ENCODE data around the gene FHIT.

FHIT gene

DNA sequence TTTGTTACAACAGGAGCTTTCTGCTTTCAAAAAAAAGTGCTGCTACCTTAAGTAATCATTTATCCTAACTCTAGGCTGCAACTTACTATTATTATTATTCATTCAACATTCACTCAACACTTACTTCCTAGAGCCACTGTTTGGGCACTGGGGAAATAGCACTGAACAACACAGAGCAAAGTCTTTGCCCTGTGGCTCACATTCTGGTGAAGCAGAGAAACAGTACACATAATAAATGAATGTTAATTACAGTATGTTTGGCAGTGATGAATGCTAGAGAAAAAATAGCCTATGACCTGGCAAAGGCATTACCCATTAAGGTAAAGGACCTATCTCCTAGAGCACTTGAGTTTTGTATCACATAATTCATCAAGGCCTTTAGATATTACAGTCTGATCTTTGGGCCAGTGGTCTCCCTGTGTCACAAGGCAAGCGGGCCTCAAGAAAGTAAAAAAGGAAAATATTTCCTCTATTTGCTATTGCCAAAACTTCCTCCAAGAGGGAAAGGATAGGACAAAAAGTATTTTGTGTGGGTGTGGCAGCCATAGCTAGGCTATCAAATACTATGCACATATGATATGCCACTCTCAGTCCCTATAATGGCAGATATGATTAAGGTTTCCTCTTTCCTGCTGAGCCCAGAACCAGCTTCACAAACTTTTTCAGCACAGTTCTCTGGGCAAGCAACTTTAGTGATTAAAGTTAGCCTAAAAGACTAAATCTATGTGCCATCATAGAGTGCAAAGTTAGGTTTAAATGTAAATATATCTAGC is 142.8 kb downstream of the FHIT start:
- no peak for DNase-seq (ENCODE audit: insufficient read length)
- FAIRE-seq, result no peak
- TF ChIP-seq TAF1 (IDR thresholded peaks at IDR 0.05; ENCODE audit: borderline replicate concordance, low read depth, low read length), result no peak
- no peak for TF ChIP-seq POLR2AphosphoS5 (IDR thresholded peaks at IDR 0.05; ENCODE audit: low read depth, low read length)
- no peak for TF ChIP-seq POLR2A (IDR thresholded peaks at IDR 0.05; ENCODE audit: low read depth, low read length)

DNA sequence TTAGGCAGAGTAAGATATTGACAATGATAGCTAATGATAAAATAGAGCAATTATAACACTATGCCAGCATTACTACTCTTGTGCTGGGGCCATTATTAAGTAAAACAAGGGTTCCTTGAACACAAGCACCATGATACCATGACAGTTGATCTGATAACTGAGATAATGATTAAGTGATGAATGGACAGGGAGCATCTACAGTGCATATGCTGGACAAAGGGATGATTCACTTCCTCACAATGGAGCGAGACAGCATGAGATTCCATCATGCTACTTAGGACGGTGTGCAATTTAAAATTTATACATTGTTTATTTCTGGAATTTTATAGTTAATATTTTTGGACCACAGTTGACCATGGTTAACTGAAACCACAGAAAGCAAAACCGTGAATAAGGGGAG is 156.6 kb downstream of the FHIT start:
- FAIRE-seq, result no peak
- TF ChIP-seq TAF1 (IDR thresholded peaks at IDR 0.05; ENCODE audit: borderline replicate concordance, low read depth, low read length) (no peak), POLR2A (IDR thresholded peaks at IDR 0.05; ENCODE audit: low read depth, low read length) (no peak), POLR2AphosphoS5 (IDR thresholded peaks at IDR 0.05; ENCODE audit: low read depth, low read length) (no peak)

DNA sequence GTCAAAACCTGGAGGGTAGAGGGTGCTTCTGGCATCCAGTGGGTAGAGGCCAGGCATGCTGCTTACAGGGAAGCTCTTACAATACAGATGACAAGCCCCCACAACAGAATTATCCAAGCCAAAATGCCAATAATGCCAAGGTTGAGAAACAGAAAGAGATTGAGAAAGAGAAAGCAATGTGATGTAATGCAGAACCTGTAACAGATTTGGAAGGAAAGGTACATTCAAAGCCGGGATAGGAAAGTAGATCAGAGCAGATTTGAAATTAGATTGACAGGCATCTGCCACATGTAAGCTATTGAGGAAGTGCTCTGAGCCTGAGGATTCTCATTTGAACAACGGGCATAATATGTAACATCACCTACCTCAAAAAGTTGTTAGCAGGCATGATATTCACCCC is 157.9 kb downstream of the FHIT start:
- DNase-seq (ENCODE audit: insufficient read length) (no peak), FAIRE-seq (no peak)
- TF ChIP-seq POLR2A (IDR thresholded peaks at IDR 0.05; ENCODE audit: low read depth, low read length), result no peak
- TF ChIP-seq POLR2AphosphoS5 (IDR thresholded peaks at IDR 0.05; ENCODE audit: low read depth, low read length), result no peak
- no peak for TF ChIP-seq TAF1 (IDR thresholded peaks at IDR 0.05; ENCODE audit: borderline replicate concordance, low read depth, low read length)

More for the DNA sequence above, 156.6 kb downstream of the FHIT start:
- DNase-seq (ENCODE audit: insufficient read length), result no peak

DNA sequence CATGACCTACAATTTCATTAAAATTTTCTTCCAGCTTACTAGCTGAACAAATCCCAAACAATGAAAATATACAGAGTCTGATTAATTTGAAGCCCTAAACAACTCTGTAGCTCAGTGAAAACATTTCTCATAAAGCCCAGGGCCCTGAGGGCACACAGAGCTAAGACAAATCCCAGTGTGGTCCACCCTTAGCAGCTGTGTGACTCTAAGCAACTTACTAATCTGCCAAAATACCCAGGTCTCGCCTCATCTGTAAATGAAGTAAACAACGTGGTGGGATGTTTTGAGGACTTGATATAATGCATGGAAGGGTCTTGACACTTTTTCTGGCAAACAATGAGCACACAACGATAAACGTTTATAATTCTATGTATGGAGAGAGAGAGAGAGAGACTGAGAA is 158.4 kb downstream of the FHIT start:
- no peak for FAIRE-seq
- TF ChIP-seq POLR2A (IDR thresholded peaks at IDR 0.05; ENCODE audit: low read depth, low read length), result no peak
- TF ChIP-seq TAF1 (IDR thresholded peaks at IDR 0.05; ENCODE audit: borderline replicate concordance, low read depth, low read length), result no peak
- no peak for TF ChIP-seq POLR2AphosphoS5 (IDR thresholded peaks at IDR 0.05; ENCODE audit: low read depth, low read length)
- DNase-seq (ENCODE audit: insufficient read length), result no peak

DNA sequence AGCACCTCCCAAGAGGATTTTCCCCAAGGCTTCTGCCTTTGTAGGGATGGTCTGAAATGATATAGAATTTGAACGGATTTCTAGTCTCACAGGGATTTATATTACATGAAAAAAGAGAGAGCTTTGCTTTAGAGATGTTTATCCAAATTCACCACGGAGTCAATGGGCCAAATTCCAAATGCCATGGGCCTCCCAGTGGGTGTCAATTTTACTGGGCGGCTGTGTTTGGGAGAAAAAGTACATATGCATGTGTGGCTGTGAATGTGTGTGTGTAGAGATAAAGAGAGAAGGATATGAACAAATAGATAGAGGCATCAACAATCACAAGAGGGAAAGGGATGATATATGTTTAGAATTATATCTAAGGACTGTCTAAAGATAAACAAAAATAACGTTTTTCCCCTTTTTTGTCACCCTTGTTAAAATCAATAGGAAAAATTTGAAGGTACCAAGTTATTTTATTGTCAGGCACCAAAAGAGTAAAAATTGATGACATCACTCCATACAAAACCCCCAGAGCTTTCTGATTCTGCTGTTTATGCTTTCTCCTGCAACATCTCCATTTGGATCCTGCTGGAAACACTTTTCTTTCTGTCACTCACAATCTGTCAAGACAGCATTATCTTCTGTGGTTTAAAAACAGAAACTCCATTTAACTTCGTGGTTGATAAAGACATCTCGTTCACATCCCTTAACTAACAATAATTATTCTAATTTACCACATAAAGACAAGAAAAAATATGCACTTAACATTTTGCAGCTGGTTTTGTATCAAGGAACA is 160.7 kb downstream of the FHIT start:
- no peak for DNase-seq (ENCODE audit: insufficient read length)
- TF ChIP-seq TAF1 (IDR thresholded peaks at IDR 0.05; ENCODE audit: borderline replicate concordance, low read depth, low read length) (no peak), POLR2AphosphoS5 (IDR thresholded peaks at IDR 0.05; ENCODE audit: low read depth, low read length) (no peak), POLR2A (IDR thresholded peaks at IDR 0.05; ENCODE audit: low read depth, low read length) (no peak)

DNA sequence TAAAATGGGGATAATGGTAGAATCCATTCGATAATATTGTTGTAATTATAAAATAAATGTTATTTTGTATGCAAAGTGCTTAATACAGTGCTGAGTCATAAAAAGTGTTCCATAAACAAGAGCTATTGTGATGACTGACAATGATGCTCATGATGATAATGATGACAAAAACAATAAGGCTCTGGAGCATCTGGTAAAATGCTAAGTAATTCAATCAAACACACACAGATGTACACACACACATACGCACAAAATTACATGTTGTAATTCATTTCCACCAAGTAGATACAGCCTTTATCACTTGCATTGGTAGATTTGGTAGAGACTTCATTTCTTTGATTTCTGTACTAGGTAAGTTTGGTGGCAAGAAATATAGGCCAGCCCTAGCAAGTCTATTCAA is 163.8 kb downstream of the FHIT start:
- FAIRE-seq (no peak), DNase-seq (ENCODE audit: insufficient read length) (no peak)
- TF ChIP-seq POLR2A (IDR thresholded peaks at IDR 0.05; ENCODE audit: low read depth, low read length) (no peak), POLR2AphosphoS5 (IDR thresholded peaks at IDR 0.05; ENCODE audit: low read depth, low read length) (no peak), TAF1 (IDR thresholded peaks at IDR 0.05; ENCODE audit: borderline replicate concordance, low read depth, low read length) (no peak)

More for the DNA sequence above, 160.7 kb downstream of the FHIT start:
- FAIRE-seq, result no peak

DNA sequence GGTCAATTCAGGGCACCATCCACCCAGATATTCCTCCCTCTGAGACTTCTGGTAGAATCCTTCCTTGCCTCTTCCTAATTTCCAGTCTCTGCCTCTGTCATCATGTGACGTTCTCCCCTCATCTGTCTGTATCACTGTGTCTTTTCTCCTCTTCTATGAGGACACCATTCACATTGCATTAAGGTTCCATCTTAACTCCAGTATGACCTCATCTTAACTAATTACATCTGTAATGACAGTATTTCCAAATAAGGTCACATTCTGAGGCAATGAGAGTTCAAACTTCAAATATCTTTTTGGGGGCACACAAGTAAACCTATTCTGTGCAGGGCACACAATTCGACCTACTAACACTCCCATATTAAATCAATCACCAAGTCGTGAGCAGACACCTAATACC is 169.7 kb downstream of the FHIT start:
- FAIRE-seq (no peak), DNase-seq (ENCODE audit: insufficient read length) (no peak)
- TF ChIP-seq POLR2AphosphoS5 (IDR thresholded peaks at IDR 0.05; ENCODE audit: low read depth, low read length), result no peak
- TF ChIP-seq POLR2A (IDR thresholded peaks at IDR 0.05; ENCODE audit: low read depth, low read length), result no peak
- no peak for TF ChIP-seq TAF1 (IDR thresholded peaks at IDR 0.05; ENCODE audit: borderline replicate concordance, low read depth, low read length)

DNA sequence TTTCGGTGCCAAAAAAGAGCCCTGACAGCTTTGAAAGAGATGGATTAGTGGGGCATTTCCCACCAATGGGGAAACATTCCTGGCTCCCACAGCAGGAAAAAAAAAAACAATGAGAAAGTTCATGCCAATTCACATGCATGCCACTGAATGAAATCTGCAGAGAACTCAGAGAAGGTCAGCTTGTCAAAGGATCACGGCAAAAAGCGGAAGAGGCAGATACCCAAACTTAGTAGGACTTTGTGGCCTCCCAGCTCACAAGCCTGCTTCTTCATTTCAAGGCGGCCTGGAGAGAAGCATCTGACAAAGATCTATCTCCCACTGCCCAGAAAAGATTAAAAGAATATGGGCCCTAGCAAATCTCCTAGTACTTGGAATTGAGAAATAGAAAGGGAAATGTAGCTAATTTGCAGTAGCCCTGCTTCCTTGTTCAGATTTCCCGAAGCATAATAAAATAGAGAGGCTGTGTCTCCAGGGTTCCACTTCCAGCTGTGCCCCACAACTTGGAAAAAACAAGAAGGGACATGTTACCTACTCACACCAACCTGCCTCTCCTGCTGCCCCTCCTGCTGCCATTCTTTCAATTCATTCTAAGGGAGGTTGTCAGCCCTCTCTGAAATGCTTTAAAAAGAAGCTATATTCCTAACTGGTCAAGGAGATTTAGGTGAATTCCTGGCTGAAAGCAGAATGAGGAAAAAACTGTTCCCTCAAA is 170.4 kb downstream of the FHIT start:
- no peak for FAIRE-seq
- no peak for DNase-seq (ENCODE audit: insufficient read length)
- TF ChIP-seq TAF1 (IDR thresholded peaks at IDR 0.05; ENCODE audit: borderline replicate concordance, low read depth, low read length) (no peak), POLR2A (IDR thresholded peaks at IDR 0.05; ENCODE audit: low read depth, low read length) (no peak), POLR2AphosphoS5 (IDR thresholded peaks at IDR 0.05; ENCODE audit: low read depth, low read length) (no peak)

DNA sequence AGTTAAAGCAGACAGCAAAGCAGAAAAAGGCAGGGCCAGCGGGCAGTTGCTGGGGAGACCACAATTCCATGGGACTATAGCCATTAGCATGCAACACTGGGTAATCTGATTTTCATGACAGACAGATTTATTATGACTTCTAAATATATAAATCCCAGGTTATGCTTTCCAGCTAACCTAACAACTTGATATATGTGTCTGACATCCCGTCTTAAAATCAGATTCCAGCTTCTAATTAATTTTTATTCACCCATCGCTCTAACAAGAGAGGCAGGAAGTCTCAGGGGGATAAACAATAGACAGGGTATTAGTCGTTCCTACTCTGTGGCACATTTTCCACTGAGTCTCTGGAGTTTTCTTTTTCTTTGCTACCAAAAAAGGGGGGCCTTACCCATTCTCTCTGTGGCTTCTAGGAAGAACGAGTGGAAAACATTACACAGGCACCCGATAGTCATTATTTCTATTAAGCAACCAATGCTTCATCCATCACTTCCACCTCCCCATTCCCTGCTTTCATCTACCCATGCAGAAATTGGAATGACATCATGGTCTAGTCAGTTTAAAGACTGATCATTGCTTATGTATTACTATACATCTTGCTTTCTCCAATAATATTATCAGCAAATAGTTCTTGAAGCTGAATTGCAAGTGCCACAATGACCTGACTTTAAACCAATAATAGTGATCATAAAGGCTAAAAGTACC is 173.1 kb downstream of the FHIT start:
- TF ChIP-seq POLR2A (IDR thresholded peaks at IDR 0.05; ENCODE audit: low read depth, low read length), result no peak
- no peak for TF ChIP-seq TAF1 (IDR thresholded peaks at IDR 0.05; ENCODE audit: borderline replicate concordance, low read depth, low read length)
- TF ChIP-seq POLR2AphosphoS5 (IDR thresholded peaks at IDR 0.05; ENCODE audit: low read depth, low read length), result no peak
- DNase-seq (ENCODE audit: insufficient read length), result no peak
- no peak for FAIRE-seq

DNA sequence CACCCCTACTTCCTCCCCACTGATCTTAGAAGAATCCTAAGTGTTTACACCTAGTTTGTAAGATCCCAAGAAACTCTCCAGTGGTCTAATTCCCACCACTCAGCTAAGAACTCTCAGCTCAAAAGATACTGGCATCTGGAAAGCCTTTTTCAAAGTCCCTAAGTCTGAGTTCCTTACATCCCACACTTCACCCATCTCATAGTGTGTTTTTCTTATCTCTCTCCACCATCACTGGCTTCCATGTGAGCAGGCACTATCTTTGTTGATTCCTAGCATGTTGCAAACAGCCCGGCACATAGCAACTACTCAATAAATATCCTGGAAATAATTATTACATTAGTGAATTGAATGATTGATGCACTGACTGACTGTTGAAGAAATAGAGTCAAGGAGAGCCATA is 173.7 kb downstream of the FHIT start:
- DNase-seq (ENCODE audit: insufficient read length) (no peak), FAIRE-seq (no peak)
- TF ChIP-seq POLR2AphosphoS5 (IDR thresholded peaks at IDR 0.05; ENCODE audit: low read depth, low read length) (no peak), TAF1 (IDR thresholded peaks at IDR 0.05; ENCODE audit: borderline replicate concordance, low read depth, low read length) (no peak), POLR2A (IDR thresholded peaks at IDR 0.05; ENCODE audit: low read depth, low read length) (no peak)

DNA sequence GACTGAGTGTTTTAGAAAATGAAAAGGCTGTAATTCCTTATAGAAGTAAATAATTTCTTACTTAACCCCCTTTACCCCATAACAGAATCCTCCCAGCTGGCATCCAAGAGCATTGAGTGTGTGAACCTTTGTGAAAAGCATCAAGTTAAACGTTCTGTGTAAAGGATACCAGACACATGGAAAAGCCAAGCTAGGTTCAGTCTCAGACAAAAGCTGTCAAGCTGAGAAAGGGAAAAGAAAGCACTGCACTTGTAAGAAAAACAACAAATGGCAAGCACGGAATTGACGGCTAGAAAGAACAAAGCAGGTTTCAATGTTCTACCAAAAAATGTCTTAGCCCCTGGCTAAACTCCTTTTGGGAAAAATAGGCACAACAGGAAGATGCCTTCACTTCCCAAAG is 176.5 kb downstream of the FHIT start:
- DNase-seq (ENCODE audit: insufficient read length) (no peak), FAIRE-seq (no peak)
- TF ChIP-seq POLR2A (IDR thresholded peaks at IDR 0.05; ENCODE audit: low read depth, low read length) (no peak), POLR2AphosphoS5 (IDR thresholded peaks at IDR 0.05; ENCODE audit: low read depth, low read length) (no peak), TAF1 (IDR thresholded peaks at IDR 0.05; ENCODE audit: borderline replicate concordance, low read depth, low read length) (no peak)

Data from GM12892 (cell line).